NCI-H510A treated with DMSO at 0.1 percent for 48 hours (cell line): Measurements from ENCODE around the gene ELP5.
A peak's percentile ranks its signal among the peaks of the same experiment; 100 is the strongest.
"Not testable (repeated sequence)": the region's sequence is repeated elsewhere in the genome, so short reads cannot be mapped to it uniquely, and the experiment has no call there.

ENCODE experiments used
- DNase-seq: peaks from one replicate; lab custom pipeline; 2025; lab: John Stamatoyannopoulos, UW

ELP5 gene

DNA sequence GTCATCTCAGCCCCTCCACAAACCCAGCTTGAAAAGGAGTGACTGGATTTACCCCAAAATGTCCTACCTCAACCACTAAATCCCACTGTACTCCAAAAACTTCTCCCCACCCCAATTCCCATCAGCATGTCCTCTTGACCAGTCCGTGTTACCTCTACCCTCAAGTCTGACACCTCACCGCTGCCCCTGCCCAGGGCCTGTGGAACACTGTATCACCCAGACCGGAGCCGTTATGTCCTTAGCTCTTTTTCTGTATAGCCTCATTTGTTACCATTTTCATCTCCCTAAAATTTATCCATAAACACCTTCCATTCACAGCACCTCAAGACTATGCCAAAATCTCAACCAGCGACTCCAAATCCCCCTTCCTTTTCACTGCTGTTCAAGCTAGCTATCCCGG is 15.2 kb upstream of the ELP5 start:
- no peak for DNase-seq

DNA sequence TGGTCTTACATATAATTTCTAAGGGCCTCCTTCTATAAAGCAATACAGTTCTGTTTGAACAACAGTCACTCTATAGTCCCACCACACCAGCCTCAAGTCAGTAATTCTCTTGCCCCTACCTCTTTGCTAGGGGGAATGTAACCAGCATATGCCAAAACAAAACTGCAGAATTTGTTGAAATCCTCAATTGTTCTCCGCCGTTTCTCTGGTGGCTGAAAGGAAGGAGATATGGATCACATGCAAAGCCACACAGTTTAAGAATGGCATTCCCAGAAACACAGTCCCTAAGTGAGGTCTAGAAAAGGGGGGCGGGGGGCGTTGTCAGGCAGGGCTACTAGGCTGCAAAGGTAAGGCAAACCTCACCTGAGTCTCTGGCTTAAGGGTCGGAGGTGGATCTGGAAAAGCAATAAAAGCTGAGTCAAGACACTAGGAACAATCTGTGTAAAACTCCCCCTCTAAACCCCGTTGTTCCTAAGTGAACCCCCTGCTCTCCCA is 14.7 kb upstream of the ELP5 start:
- no peak for DNase-seq

DNA sequence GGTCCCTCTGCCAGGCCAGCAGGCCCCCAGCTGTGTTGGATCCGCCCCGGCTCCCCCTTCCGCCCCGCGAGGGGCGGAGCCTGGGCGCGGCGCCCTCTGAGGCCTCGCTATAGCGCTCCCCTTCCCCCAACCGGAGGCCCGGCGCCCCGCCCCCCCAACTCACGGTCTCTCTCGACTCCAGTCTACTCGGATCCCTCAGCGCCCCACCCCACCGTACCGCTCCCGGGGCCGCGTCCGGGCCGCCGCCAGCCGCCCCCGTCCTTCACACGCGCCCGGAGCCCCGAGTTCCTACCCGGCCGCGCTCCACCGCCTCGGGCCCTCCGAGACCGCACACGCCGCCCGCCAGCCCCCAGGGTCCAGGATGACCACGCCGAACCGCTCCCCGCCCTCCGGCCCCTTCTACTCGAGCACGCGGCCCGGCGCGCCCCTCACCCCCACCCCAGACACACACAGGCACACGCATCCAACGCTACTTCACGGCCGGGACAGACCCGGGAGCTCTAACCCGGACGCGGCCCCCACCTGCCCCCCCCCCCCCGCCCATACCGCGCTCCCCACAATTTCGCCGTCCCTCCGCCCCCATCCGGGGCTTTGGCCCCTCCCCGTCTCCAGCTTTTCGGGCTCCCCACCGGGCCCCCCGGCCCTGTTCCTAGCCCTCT is 14.1 kb upstream of the ELP5 start:
- peak; percentile 70 for DNase-seq

DNA sequence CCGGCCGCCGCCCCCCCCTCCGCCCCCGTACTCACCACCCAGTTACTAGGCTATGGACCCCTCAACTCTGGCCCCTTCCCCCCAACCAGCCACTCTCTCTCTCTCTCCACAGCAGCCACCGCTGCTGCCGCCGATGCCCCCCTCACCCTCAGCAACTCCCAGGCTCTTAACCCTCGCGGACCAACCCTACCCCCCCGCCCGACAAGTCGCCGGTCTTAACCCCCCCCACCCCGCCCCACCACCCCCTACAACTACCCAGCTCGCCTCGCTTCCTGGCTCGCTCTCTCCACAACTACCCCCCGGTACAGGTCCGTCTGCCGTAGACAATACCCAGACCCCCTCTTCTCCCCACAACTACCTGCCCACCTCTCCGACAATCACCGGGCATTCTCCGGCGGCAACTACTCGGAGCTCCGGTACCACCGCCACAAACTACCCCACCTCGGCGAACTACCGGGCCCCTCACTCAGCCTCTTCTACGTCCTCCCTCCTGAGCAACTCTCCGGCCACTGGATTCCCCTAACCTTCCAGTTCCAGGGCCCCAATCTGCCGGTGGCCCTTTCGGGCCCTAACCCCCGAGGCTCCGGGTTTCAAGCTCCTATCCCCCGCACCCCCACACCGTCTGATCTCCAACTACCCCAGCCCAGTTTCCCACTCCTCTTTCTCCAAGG is 13.5 kb upstream of the ELP5 start:
- DNase-seq, result no peak

DNA sequence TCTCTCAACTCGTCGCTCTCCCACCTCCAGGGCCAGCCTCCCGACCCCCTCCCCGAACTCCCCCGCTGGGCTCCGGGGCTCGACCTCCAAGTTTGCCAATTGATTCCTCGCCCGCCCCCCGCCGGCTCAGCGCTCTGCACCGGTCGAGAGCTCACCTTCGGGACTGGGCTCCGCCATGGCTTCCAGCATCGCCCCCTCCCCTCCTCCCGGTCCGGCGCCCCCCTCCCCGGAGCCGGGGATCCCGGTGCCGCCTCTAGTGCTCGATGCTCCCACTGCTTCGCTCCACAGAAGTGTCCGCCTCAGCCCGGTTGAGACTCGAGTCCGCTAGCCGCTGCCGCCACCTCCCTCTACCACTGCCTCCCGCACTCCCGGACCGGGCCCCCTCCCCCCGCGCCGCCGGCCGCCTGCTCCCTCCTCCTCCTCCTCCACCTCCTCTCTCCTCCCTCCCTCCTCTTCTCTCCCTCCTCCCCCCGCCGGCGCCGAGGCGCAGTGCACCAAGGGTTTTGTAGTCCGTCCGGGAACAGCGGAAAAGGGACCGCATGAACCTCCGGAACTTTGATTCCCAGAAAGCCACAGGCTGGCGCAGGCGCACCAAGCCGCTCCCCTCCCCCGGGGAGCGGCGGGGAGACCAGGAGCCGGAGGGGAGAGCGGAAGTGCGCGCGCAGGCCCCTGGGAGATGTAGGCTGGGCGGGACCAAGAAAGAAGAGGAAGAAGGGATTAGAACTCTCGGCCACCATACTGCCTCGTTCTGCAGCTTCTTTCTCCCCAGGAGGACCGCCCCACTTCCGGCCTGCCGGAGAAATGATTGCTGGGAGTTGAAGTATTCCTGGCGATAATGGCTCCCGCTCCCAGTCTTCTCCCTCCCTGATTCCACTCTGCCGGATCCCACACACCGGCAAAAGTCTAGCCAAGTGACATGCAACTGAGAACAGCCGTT is 12.7 kb upstream of the ELP5 start, which contains the start of gene PHF23:
Gene PHF23 (minus strand): TSS at position 367 of the 937 bp plus-strand sequence. CDS start 178 bp downstream, at position 189.
- peak; percentile 99 for DNase-seq

DNA sequence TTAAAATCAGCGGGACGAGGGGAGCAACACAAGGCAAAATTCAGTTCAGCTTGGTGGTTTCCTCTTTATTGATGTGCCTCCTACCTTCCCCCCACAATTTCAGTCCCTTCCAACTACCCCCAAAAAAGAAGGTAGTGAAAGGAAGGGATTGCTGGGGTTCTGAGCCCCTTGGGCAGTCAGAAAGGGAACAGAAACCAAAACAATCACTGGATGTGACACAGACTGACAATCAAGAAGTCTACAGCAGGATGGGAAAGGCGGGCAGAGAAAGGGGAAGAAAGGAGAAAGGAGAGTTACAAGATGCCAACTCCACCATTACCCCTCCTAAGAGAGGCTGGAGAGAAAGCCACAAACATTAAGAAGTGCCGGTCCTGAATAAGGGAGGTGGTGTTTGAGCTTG is 11.6 kb upstream of the ELP5 start:
- DNase-seq, result no peak

DNA sequence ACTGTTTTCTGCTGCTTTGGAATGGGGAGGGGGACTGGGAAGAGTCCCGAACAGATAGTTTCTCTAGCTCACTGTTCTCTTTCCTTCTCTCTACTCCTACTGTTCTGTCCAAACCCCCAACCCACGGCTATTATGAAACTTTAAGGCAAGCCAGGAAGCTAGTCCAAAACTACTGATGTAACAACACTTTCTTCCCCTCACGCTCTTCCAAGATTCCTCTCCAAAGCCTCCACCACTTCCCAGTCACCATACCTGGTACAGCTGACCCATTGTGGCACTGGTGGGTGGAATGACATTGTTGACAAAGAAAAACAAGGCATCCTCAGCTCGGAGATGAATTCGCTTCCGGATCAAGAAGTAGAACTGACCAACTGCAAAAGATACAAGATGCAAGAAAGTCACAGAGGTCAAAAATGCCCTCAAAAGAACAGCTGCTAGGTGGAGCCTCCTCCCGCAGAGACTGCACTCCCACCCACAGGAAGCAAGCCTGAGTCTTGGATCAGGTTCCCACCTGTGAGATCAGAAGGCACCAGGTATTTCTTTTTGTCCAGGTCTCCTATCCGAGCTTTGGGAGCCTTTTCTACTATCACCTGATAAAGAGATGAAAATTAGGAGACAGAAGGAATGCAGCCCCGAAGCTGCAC is 10.8 kb upstream of the ELP5 start:
- no peak for DNase-seq

DNA sequence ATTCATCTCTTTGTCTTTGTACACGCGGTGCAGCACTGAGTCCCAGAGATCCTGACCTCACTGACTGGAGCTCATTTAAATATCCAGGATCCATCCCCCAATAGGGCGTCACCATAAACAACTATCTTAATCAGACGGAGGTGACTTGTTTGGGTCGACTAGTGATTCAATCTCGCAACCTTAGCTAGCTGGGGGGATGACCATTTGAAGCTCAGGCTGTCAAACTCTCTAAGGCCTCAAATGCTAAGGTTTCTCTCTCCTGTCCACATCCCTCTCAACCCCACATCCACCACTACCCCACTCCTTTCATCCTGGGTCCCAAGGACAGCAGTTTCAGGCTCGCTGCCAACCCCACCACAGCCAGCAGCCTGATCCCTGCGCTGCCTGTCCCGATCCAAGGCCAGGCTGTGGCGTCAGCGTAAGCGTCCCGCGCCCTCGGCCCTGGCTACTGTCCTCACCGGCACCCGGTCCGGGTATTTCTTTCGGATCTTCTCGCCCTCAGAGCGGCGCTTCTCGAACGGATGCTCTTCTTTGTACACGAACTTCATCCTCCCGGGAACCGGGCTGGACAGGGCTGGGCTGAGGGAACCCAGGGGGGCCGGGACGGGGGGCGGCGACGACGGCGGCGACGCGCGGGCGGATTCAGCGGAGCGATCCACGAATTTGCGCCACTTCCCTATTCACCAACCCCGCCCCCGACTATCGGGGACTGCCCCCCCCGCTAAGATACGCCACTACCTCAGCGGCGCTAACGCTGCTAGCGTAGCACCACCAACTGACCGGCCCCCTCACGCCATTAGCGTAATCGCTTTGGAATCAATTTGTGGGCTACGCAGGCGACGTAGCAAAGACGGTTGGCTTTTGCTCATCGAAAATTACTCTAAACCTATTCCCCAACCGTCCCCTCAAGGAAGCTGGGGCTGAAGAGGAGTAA is 10.0 kb upstream of the ELP5 start, which contains the start of gene GABARAP:
Gene GABARAP (minus strand): TSS at position 667 of the 934 bp plus-strand sequence. CDS start 119 bp downstream, at position 548.
- peak; percentile 93 for DNase-seq

DNA sequence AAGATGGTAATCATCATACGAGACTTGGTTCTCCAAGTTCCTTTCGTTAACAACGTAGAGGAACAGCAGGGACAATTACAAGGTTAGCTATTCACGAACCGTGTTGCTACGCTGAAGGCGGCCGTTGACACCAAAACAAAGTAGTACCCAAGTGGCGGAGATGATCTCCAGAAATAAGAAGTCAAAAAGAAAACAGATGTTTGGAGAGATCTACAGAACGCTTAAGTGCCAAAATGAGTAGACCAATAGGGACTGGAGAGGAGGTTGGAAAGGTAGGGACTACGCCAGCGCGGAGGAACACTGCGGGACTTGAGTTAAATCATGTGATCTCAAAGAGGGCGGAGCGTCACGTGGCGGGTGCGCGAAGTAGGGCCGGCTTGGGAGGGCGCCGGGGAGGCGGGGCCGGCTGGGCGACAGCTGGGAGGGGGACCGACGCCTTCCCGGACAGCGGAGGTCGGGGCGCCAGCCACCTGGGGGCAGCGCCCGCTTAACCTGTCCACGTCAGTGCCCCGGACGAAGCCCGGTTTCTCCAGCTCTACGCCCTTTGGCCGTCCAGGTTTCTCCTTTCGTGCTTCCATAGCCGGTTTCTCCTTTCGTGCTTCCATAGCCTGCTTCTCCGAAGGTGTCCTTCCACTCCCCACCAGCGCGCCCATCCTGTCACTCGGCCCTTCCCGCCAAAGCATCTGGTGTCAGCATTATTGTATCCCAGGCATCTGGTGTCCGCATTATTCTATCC is 9.1 kb upstream of the ELP5 start:
- peak; percentile 93 for DNase-seq

DNA sequence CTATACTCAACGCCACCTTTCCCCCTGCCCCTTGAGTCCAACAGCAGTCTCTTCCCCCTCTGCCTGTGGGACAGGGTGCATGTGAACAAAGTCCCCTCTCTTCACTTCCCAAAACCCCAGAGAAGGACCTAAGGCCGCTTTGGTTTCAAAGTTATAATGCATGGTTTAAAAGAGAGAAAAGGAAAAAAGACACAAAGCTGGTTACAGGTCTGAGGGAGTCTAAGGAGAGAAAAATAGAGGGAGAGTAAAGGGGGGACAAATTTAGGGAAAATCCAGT is 8.6 kb upstream of the ELP5 start:
- DNase-seq, result no peak

DNA sequence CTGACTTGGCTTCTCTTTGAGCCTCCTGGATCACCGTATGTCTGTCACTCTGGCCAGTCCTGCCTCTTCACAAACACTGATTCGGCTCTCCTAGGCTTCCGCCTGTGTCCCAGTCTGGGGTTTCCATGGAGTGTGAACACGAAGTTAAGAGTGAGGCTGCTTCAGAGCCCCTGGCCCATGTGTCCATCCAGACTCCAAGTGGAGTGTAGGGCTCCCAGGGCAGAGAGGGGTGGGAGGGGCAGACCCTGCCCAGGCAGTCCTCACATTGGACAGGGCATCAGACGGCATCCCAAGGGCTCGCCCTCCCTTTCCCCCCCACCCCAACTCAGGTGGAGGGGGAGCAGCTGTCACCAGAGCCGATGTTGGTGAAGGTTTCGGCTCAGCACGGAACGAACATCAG is 8.2 kb upstream of the ELP5 start:
- DNase-seq, result not testable (repeated sequence)

DNA sequence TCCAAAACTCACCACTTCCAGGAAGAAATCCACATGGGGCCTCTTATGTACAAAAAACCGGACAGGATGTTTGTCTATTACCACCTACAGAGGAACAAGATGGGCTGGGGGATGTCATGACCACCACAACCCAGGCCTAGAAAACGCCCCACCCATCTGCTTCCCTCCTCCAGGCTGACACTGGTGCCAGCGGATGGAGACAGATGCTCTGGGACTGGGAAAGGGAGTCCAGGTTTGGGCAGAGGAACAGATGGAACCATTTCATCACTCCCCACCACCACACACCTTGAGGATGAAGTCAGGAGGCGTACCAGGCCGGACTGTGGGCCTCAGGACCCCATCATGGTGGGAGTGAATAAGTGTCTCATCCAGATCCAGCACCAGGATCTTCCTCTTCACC is 5.2 kb upstream of the ELP5 start:
- no peak for DNase-seq

DNA sequence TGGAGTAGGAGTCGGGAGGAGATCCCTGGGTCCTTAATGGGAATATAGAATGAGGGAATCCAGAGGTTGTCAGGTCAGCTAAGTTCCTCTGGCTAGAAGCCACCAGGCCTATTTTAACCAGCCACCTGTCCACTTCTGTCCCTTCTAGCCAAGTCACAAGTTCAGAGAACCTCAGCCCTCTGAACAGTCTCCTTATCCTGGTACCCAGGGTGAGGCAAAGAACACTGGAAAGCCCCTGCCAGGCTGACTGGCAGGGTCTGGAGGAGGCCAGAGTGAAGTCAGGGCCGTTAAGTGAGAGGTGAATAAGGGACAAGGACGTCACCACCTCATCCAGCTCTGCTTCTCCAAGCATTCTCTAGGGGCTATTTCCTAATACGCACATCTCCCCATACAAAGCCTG is 3.2 kb upstream of the ELP5 start:
- DNase-seq, result no peak

DNA sequence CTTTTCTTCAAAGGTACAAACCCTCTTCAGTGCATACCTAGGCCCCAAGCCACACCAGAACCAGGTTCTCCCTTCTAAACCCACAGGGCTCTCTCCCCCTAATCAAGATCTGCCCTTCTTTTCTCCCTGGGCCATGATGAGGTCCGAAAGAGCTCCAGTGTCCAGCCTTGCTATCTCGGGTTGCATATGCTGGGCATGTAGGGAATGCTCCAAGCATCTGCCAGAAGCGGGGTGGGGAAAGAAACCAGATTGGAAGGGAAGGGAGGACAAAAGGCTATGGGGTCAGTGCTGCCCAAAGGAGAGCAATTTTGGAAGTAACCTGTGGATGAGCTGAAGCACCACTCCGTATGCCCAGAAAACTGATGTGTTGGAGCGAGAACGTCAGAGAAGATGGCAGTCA is 2.8 kb upstream of the ELP5 start:
- no peak for DNase-seq

DNA sequence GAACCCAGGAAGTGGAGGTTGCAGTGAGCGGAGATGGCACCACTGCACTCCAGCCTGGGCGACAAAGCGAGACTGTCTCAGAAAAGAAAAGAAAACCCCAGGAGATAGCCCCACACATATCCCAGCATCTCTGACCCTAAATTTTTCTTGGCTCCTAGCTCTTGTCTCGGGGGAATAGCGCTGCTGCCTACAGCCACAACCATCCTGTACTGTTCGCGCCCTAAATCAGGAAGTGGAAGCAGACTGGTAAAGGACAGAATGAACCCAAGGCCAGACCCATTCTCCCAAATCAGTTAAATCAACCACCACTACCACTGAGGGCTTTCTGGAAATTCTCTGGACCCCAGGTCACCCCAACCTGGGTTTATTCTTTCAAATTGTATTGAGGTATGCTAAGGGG is 2.2 kb upstream of the ELP5 start:
- no peak for DNase-seq

DNA sequence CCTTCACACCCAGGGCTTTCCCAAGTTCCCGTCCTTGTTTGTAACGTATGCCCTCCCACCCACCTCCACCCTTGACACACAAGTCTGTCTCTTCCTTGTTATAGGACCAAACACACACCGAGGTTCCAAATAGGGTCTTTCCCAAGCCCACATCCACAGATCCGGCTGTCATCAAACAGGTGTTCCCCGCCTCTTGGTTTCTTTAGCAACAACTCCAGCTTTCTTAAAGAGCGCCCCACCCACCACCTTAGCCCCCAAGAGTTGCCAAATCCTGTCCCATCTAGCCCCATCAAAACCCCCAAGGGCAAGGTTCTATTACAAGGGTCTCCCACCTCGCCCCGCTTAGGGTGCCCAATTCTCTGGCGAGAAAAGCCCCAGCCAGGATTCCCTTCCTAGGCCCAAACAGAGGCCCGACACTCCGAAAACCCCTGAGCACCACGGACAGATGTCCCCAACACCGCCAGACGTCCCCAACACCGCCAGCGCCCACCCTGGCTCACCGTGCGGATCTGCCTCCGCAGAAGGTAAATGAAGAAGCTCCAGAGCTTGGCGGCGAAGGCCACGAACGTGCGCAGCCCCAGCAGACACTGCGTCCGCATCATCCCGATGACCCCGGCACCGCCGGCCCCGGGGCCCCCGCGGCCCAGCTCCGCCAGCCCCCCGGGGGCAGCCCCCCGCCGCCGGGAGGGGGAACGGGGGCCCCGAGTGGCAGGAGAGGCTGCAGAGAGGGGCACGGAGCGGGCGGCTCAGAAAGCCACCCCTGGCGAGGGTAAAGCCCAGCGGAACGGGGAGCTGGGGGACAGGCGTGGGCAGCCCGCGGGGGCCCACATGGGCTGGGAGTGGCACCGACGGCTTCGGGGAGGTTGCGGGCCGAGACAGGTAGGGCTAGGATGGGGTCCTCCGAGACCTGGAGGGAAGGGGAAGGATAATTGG is 1.1 kb upstream of the ELP5 start:
- DNase-seq, result no peak

DNA sequence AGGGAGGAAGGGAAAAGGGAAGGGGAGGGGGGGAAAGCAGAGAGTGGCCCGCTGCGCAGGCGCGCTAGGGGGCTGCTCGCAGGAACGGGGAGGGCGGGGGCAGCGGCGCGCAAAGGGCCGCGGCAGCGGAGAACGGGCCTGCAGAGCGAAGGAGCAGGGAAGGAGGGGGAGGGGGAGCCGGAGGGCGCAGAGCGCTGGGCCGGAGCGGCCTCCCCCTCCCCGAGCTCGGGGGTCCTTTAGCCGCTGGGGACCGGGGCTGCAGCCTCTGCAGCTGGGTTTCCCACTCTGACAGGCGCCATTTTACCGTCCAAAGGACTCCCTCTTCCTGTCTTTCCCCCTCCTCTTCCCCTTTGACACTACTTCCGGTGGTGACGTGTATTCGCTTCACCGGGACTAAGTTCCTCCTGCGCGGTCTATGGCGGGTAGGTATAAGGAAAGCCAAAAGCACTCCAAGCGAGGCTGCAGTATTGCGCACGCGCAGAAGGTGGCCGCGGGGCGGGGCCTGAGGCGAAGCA is 297 bp upstream of the ELP5 start, which contains the start of gene CTDNEP1:
Gene CTDNEP1 (minus strand): TSS at position 74 of the 515 bp plus-strand sequence. CDS start 438 bp downstream, outside the sequence.
- DNase-seq, result peak; percentile 97

DNA sequence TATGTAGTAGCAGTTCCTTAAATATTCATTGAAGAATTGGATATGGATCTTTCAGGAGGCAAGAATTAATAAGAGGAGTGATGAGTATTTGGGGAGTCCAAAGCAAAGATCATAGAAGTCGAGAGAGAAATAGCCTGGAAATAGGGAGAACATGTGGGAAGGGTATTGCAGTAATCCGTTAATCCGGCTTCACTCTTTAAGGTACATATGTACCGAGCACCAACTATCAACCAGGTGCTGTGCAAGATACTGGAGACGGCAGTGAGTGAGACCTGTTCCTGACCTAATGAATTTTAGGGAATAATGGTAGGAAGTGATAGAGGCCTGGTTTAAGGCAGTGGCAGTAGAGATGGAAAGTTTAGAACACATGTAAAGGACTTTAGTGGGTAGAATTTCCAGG is 1.1 kb downstream of the ELP5 start:
- DNase-seq, result no peak

DNA sequence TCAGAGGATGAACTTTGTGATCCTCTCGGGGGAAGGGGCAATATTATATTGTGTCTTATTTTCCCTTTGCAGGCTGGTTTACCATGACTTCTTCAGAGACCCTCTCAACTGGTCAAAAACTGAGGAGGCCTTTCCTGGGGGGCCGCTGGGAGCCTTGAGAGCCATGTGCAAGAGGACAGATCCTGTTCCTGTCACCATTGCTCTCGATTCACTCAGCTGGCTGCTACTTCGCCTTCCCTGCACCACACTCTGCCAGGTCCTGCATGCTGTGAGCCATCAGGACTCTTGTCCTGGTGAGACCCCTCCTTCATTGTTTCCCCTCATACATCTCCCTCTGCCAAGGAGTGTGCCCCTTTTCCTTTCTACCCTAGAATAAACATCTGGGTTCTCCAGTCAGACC is 2.5 kb downstream of the ELP5 start:
- DNase-seq, result no peak
